Measurements from ENCODE around the gene GRIN3B.
"Not testable (repeated sequence)": the region's sequence is repeated elsewhere in the genome, so short reads cannot be mapped to it uniquely, and the experiment has no call there.

GRIN3B gene

GRCh38 chr19:1025080-1025479, 24.9 kb downstream of the GRIN3B start:
- DNase-seq: not testable (repeated sequence)

GRCh38 chr19:1025960-1026782, 26.0 kb downstream of the GRIN3B start, which contains the start of gene CNN2:
CNN2 (plus strand) TSS chr19:1026608; CDS start chr19:1026662, 54 bp downstream.
- DNase-seq: no peak

DNA sequence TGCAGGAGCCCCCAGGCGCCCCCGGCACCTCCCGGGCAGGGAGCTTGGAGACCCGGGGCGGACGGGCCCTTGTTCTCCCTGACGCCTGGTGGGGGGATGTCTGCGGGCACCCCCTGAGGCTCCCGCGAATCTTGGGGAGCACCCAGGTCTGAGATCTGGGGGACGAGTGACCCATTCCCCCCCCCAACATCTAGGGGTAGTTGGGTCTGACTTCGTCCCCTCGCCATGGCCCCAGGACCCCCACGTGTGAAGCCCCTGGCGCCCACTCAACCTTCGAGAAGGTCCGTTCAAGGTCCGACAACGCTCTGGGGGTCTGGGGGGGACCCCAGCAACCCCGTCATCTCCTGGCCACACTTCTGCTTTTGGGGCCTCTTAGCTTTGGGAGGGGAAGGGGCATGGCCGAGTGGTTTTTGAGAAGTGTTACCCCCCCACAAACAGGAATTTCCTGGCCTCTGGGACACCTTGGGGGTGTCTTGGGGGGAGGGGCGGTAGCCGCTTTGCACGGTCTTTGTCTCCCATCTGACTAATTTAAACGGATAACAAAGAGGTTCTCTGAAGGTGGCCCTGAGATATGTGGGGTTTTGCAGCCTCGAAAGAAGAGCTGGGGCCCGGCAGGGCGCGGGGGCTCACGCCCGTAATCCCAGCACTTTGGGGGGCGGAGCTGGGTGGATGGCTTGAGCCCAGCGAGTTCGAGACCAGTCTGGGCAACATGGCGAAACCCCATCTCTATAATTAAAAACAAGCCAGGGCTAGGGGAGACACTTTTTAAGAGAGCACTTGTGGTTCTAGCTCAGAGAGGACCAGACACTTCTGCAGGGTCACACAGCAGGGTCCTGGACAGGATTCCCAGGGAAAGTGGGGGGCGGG, 26.8 kb downstream of the GRIN3B start:
- no peak for DNase-seq

GRCh38 chr19:1027650-1028061, 27.4 kb downstream of the GRIN3B start:
- no peak for DNase-seq

DNA sequence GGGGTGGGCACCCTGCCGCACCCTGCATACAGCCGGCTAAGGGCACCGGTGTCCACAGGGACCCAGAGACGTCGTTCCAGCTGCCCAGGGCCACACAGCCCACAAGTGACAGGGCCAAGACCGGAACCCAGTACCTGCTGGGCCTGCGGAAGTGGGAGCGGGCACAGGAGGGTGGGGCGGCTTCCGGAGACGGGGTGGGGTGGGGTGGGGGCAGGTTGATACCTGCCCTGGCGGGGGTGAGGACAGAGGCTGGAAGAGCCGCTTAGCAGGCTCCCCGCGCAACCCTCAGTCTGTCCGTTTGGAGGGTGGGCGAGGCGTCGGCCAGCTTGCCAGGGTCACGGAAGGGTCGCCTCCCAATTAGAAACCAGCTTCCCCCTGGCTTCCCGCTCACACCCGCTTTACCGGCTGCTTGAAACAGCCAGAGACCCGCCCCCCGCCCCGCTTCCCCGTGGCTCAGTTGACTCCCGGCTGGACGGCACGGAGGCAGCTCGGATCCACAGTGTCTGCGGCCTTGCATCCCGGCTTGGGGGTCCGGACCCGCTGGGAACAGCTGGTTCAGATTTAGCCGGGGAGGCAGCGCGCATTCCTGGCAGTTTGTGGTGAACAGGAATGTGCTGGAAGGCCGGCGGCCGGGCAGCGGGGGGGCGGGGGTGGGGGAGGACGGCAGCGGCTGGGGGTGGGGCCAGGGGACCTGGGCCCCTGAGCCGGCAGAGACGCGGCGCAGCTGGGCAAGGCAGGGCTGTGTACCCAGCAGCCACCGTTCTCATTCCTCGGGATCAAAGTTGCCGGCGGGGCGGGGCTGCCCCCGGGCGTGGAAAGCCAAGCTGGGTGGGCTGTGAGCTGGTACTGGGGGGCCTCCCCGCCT, 28.1 kb downstream of the GRIN3B start:
- peak; percentile 26 for DNase-seq

GRCh38 chr19:1032264-1032867, 32.1 kb downstream of the GRIN3B start:
- DNase-seq: no peak

DNA sequence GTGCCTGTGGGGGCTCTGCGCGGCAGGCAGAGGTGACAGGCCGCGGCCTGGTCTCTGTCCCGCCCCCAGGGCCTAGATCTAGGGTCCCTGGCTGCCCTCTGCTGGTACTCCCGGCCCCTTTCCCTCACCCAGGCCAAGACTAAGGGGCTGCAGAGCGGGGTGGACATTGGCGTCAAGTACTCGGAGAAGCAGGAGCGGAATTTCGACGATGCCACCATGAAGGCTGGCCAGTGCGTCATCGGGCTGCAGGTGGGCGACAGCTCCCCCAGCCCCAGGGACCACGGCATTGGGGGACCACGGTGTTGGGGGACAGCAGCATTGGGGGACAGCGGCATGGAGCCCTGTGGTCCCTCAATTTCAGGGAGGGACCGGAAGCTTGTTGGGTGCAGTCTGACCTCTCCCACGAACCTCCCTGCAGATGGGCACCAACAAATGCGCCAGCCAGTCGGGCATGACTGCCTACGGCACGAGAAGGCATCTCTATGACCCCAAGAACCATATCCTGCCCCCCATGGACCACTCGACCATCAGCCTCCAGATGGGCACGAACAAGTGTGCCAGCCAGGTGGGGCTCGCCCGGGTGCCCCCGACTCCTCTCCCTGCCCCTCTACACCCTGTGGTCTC, 35.9 kb downstream of the GRIN3B start:
- no peak for DNase-seq

- DNase-seq: no peak
These were observed 37.4 kb downstream of the GRIN3B start for GRCh38 chr19:1037621-1038064.

DNA sequence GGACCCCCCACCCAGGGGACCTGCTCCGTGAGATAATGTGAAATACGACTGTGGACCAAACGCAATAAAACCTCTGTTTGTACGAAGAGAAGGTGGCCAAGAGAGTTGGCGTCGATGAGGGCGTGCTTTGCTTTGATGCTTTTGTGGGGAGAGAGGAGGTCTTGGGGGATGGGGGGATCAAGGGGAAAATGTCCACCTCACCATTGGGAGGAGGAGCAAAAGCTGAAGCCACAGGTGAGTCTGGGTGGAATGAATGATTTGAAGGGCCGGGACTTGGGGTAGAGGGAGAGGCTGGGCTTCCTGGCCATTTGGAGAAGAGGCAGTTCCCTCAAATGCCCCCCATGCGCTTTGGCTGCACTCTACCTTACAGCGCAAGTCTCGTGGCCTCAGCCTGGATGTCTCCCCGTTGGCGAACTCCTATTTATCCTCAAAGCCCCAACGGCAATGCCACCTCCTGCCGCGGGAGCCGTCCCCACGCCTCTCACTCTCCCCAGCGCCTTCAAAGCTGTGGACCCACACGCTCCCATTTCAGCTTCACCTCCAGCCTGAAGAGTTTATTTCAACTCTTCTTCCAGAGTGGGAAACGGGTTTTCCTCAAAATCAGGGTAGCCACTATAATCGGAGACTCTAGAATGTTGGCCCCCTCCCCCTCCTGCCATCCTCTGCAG, 38.9 kb downstream of the GRIN3B start:
- DNase-seq: no peak

DNA sequence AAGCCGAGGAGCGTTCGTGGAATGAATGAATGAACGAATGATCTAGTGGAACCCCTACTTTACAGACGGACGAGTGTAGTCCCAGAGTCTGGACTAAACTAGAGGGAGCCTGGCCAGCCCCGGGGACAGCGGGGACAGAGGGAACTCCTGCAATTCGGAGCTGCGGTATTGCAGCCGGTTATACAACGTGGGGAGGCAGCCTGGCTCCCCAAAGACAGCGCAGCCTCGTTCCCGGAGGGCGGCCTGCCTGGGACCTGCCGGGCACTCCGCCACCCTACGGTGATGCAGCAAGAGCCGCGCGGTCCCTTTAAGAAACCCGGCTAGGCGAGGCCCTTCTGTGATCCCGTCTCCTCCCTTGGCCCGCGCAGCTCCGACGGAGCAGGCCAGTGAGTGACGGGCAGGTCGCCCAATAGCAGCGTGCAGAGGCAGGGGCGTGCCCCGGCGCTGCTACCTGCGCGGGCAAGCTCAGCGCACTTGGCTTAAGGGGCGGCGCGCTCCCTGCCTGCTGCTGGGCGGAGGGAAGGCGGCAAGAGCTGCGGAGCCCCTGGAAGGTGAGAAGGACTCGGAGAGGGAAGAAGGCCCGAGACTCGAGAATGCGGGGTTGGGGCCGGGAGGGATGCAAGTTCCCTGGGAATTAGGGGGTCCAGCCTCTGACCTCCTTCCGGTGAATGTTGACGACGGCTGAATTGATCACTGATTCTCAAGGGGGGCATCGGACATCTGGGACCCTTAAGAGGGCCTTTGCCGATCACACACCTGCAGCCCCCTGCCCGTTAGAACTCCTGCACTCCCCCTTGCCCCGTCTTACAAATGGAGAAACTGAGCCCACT, 39.6 kb downstream of the GRIN3B start, which contains the start of gene ABCA7:
TSS of gene ABCA7 (plus strand) at position 462 of the 830 bp plus-strand sequence. CDS start 1,255 bp downstream, outside the sequence.
- peak; percentile 91 for DNase-seq

DNA sequence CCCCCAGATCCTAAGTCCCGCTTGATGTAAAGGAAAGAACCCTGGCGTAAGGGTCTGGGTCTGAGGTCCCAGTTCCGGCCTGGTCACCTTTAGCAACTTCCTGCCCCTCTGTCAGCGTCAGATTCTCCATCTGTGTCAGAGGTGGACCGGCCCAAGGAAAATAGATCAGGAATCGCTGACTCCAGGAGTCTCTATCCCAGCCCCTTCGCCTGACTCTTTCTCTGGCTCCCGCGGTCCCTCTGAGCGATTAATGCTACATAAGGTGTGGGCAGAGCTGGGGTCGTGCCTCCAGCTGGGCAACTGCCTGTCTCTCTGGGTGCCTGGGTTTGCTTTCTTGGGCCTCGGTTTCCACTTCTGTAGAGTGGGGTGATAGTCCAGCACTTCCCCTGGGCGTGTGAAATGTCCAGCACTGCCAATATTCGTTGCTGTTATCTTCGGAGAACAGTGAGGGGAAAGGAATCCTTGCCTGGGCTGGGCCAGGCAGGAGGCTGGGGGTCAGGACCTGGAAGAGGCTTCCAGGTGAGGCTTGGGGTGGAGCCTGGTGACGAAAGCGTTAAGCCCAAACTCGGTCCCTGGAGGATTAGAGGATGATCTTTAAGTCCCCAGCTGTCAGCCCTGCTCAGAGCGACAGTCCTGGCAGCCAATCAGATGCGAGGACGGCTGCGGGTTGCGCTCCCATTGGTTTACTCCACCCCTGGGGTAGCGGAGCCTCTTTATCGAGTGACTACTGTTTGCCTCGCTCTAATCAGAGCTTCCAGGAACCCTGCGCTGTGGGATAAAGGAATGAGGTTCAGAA, 40.5 kb downstream of the GRIN3B start:
- peak; percentile 80 for DNase-seq

DNA sequence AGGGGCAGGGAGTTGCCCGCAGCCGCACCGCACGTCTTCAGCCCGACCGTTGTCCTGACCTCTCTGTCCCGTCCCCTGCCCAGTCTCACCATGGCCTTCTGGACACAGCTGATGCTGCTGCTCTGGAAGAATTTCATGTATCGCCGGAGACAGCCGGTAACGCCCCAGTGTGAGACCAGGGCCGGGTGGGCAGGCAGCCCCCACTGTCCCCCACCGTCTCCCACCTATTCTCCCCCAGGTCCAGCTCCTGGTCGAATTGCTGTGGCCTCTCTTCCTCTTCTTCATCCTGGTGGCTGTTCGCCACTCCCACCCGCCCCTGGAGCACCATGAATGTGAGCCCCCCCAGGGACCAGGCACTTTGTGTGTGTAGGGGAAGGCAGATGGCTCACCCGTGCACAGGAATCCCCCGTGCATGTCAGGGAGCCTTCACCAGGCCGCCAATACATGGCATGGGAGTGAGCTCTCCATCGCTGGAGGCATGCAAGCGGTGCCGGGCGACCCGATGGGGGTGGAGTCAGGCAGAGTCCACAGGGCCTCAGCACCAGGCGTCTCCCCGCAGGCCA, 41.1 kb downstream of the GRIN3B start:
- DNase-seq: no peak

GRCh38 chr19:1041835-1042685, 41.8 kb downstream of the GRIN3B start:
- DNase-seq: no peak

- no peak for DNase-seq
These were observed 42.7 kb downstream of the GRIN3B start for GRCh38 chr19:1042689-1043511.

GRCh38 chr19:1045247-1045603, 45.0 kb downstream of the GRIN3B start:
- peak; percentile 62 for DNase-seq

DNA sequence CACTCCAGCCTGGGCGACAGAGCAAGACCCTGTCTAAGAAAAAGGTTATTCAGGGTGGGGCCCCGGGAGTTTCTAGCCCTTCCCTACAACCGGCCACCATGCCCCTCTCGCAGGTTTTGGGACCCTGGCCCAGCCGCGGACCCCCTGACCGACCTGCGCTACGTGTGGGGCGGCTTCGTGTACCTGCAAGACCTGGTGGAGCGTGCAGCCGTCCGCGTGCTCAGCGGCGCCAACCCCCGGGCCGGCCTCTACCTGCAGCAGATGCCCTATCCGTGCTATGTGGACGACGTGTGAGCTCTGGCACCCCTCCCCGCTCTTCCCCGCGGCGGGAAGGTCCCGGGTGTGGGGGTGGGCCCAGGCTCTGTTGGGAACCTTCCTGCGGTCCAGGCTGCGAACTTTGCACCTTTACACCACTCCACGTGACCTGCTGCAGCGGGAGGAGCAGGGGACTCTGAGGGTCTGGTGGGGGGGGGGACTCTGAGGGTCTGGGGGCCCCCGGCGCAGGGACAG, 46.0 kb downstream of the GRIN3B start:
- DNase-seq: no peak

Data from SHP77 treated with DMSO at 0.1 percent for 48 hours (cell line).